Myocyte (in vitro differentiated cells): ENCODE measurements around the gene ALG9. TPM values are rescaled to one million over a fixed set of nuclear protein-coding genes. Genes with fewer than 3 reads are reported as not detected.
A peak's percentile ranks its signal among the peaks of the same experiment; 100 is the strongest.

Source experiments
- DNase-seq: peaks from one replicate; pipeline ENCODE4 v3.0.0-alpha.2; 2012; ENCODE audit warnings: low read depth
- total RNA-seq: library from RNA; depleted of rRNA; stranded (reverse); fragments of >200 nt; gene quantifications from 2 replicates; pipeline ENCODE4 v1.2.3, GENCODE V29; 2014

The ALG9 gene
- total RNA-seq, 1 donor from 2014 or later, result 27.8 TPM

DNA sequence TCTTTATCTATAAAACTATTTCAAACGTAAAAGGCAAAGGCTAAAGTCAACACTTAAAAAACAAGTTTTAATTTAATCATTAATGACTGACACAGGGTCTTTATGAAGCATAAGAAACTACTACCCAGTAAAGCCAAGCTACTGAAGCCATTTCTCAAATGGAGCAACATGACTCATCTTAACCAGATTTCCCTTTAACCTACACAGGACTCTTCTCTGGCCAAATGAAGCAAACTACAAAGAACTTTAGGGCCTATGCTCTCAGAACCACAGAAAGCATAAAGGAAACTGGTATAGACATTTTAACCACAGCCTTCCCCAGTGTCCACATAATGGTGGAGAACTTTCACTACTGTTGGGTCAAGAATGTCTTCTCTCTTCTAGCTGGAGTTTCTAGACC is 34.7 kb downstream of the ALG9 start:
- DNase-seq, result no peak

DNA sequence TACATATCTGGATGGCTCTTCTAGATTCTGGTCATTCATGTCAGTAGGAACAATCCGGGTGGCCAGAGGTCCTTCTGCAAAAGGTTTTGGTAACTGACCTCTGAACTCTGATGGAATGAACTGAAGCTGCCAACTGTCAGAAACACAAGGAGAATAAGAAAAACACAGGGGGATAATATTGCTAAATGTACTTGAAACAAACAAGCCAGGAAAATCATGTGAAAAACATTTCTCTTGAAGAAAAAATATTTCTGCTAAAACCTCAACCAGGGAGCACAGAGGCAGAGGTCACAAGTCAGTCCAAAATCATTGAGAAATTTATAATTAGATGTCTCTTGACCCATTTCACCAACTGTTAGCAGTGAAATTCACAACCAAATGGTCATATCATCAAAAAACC is 35.2 kb downstream of the ALG9 start:
- DNase-seq, result no peak

DNA sequence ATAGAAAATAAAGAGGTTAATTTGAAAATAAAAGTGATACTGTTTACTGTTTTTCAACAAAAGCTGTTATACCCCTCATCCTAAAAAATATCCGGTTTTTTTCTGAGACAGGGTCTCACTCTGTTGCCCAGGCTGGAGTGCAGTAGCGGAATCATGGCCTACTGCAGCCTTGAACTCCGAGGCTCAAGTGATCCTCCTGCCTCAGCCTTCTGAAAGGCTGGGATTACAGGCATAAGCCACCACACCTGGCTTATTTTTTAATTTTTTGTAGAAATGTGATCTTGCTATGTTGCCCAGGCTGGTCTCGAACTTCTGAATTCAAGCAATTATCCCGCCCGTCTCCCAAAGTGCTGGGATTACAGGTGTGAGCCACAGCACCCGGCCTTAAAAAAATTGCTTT is 35.7 kb downstream of the ALG9 start:
- DNase-seq, result no peak

DNA sequence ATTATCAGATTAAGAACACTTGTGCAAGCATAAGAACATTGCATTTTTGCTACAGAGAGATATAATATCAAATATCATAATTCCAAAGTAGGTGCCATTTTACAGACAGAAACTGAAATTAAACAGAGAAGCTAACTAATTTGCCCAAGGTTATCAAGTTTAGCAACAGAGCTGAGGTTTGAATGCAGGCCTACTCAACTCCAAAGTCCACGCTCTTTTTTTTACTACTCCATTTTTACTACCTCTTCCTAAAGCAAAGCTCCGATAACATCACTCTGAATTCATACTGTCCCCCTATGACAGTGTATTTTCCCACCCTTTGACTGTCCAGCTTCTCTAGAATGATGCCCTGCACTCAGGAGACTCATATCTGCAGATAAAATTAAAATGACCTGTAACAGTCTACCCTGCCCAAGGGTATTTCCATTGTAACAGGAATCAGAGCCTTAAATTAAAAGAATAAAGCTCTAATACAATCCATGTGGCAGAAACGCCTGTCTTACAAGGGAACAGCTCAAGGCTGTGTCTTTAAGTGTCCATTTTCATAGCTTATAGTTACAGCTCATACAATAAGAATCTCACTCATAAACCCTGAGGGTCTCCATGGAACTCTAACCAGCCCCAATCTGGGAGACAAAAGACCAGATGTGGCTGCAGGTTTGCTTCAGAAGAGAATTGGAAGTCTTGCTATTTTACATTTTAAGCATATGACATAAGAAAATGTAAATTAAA is 36.8 kb downstream of the ALG9 start:
- DNase-seq, result no peak

DNA sequence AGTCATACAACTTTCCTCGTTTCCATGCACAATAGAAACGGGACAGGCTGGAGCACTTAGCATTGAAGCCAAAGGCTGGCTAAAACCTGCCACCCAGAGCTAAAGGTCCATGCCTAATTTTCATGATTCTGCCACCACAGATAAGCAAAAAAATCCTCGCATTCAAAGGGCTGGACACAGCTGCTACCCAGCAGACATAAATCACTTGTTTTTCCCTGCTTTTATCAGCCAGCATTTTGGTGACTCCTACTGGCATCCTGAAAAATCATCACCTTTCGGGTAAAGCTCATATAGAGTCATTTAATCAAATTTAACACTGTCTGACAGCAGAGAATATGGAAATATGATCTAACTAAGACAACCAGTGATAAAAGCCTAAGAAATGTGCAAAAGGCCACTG is 37.9 kb downstream of the ALG9 start:
- DNase-seq, result peak; percentile 29

DNA sequence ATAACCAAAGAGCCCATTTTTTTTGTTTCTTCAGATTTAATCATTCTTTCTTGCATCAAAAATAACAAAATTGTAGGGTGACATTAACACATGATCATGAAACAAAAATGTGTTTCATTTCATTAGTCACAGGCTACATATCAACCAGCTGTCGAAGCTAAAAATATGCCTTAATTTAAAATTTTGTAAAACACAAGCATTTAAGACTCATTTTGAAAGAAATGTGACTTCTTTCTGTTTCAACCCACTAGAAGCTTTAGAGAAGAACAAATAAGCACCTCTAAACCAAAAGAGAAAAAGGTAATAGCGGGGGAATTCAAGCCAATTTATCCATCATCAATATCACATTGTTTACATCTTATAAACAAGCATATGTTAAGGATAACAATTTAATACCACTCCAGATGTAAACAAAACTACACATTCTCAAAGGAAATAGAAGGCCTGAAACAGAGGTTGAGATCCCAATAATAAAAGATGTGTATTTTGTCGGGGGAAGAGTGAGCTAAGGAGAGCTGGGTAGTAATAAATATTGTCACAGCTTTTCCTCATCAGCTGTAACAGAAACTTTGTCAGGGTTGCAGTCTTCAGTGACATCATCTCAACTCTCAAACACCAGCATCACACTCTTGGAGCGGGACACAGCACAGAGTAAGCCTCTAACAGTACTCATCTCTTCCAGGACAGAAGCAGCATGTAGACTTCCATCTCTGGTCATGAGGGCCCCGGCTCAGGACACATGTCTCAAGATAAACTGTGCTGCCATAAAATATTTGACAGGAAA is 42.0 kb downstream of the ALG9 start:
- DNase-seq, result peak; percentile 20

DNA sequence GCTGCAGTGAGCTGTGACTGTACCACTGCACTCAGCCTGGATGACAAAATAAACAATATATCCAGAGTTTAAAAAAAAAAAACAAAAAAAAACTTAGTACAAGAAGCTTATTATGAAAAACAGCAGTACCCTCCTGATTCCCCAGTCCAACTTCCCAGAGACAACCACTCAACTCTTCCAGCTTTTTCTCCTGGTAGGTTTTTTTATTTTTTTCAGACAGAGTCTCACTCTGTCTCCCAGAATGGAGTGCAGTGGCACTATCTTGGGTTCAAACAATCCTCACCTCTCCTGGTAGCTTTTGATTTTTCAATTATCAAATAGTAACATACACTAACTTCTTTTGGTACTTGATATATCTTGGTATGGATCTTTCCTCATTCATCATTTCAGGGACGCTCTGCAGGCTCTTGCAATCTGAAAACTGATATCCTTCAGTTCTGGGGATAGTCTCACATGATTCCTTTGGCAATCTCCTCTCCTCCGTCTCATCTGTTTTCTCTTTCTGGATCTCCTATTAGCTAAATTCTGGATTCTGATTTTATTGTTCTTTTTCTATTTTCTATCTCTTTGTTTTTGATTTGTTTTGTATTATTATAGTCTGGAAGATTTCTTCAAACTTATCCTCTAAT is 44.9 kb downstream of the ALG9 start:
- no peak for DNase-seq

DNA sequence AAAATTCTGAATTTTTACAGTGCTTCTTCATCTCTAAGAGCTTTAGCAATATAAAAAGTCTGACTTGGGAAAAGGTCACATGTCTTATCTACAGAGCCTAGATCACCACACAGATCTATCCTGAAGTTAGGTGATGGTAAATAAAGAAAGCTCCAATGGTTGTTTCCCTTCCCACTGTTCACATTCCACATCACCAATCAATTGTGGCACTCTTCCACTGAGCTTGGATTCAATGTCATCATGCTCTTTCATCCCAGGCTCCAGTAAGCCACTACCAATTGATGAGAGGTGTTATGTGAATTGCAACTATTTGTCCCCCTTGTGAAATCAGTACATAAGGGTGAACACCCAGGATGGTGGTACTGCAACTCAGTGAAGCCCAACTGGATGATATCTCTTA is 47.8 kb downstream of the ALG9 start:
- DNase-seq, result no peak

DNA sequence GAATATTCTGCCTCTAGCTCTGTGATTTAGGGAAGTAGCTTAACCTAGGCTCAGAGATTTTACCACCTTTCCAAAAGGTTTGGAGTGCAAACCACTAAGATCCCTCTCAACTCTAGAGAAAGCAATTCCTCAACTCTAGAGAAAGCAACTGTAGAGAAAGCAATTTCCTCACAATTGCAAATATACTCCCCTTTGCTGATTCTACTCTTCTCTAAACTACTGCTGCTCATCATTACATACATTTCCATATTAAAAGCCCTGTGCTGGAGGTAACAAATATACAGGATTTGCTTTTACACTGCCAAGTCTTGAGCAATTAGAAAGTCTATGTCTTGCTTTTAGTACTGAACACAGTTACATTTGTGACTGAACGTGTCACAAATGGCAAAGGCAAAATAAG is 48.2 kb downstream of the ALG9 start:
- DNase-seq, result no peak

DNA sequence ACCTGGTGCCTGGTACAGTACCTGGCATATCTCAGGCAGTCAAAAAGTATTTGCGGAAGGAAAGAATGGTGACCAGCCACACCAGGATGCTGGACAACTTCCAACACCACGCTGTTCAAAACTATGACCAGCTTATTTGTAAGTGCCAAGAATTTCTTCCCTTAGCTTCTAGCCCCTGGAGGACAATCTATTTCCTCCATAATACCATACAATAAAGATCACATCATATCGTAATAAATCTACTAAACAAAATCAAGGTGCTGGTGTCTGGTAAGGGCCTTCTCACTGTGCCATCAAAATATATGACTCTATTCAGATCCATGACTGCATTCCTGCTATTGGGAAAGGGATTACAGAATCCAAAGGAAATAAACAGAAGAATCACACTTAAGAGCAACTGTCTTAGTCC is 51.5 kb downstream of the ALG9 start:
- no peak for DNase-seq

DNA sequence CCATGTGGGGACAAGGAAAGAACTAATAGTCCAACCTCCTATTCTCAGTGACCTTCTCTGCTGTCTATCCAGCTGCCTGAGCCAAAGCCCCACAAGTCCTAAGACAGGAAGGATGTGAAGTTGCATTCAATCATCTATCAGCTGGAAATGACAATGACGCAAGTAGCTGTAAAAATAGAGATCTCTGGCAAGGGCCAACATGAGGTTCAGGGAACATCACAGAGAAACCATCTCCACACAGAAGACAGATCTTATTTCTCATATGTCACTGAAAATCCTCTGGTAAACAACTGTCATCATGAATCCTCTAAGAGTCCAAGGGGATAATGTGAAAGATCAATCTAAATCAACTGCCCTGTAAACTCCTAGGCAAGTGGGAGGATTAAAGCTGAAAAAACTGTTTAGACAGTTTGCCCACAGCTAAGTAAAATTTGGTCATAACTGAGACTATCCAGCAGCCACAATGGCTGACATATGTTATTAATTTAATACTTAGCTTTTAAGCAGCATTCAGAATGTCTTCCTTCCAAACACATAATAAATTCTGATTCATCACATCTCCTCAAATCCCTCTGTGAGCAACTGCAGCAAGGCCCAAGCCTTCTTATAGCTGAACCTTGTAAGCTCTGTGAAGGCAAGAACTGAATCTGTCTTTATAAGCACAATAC is 52.1 kb downstream of the ALG9 start:
- DNase-seq, result peak; percentile 52

DNA sequence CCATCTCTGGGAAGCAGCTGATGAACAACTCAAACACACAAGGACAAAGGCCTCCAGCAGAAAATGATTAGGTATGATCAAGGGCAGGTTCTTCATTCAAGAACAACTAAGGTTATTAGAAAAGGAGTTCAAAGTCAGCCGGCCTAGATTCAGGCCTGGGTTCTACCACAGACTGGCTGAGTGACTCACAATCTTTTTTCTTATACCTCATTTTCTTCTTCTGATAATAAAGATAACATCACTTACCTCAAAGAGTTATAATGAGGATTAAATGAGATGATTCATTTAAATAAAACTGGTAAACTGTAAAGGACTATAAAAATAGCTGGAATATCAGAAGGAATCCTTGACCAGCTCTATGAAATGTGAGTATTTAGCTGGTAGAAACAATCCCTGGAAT is 55.9 kb downstream of the ALG9 start:
- DNase-seq, result no peak

DNA sequence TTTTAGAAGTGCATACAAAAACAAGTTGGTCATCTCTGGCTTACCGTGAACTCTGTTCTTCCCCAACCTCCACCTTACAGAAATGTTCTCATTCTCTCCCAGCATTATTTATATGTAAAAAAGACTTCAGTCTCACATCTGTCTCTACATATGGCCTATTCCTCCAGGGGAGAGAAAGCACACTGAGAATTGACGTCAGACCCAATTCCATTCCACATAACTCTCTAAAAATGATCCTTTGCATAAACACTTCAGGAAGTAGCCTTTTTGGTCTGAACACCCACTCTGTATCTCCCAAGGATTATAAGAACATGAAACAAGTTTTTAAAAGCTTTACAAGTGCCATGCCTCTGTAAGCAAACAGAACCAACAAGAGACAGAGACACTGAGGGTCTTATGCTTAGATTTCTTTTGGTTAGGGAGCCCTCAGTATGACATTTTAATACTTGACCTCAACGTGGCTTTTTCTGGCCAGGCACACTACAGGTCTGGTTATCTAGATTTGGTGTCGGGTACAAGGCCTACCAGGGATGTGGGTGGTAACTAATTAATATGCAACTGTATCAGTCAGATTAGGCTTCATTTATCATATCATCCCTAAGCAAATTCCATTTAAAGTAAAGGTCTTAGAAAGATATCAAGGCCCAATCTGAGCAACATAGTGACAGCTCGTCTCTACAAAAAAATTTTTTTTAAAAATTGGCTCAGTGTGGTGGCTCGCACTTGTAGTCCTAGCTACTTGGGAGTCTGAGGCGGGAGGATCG is 56.6 kb downstream of the ALG9 start:
- DNase-seq, result no peak

DNA sequence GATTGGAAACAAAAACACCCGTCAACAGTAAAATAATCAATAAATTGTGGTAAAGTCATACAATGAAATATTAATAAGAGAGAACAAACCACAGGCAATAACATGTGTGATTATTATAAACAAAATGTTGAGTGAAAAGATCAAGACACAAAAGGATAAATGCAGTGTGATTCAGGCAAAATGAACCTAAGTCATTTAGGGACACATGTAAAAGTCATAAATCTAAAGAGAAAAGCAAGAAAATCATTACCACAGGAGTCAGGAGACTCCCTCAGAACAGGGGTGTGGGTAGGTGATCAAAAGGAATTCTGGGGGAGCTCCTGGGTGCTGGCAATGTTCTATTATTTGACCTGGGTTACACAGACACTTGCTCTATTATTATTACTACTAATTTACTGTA is 57.3 kb downstream of the ALG9 start:
- no peak for DNase-seq

DNA sequence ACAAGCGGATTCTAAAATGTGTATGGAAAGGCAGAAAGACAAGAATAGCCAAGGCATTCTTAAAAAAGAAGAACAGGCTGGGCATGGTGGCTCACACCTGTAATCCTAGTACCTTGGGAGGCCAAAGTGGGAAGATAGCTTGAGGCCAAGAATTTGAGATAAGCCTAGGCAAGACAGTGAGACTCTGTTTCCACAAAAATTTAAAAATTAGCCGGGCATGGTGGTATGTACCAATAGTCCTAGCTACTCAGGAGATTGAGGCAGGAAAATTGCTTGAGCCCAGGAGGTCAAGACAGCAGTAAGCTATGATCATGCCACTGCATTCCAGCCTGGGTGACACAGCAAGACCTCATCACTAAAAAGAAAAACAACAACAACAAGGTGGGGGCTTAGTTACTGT is 59.2 kb downstream of the ALG9 start:
- no peak for DNase-seq

DNA sequence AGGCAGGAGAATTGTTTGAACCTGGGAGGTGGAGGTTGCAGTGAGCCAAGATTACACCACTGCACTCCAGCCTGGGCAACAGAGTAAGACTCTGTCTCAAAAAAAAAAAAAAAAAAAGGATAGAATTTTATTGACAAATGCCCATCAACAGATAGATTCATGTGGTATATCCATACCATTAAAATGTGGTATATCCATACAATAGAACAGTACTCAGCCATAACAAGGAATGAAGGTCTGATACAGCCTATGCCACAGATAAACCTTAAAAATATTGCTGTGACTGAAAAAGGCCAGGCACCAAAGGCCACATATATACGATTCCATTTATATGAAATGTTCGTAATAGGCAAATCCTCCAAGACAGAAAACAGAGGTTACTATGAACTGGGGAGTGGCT is 59.9 kb downstream of the ALG9 start:
- no peak for DNase-seq

DNA sequence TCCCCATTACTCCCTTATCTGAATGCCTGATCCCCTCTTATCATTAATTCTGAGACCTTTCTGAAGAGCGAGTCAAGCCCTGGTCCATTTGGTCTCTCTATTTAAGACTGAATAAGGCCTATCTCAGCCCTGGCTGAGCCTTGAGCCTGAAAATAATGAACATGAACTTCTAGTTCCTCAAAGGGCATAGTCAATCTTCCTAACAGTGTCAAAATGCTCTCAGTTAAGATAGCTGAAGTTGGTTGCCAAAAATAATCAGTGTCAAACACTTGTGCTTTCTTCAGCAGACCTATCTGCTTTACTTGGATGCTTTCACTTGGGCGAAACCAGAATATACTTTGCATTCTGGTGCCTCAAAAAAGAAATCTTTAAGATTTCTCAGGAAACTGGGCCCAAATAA is 62.5 kb downstream of the ALG9 start:
- no peak for DNase-seq

DNA sequence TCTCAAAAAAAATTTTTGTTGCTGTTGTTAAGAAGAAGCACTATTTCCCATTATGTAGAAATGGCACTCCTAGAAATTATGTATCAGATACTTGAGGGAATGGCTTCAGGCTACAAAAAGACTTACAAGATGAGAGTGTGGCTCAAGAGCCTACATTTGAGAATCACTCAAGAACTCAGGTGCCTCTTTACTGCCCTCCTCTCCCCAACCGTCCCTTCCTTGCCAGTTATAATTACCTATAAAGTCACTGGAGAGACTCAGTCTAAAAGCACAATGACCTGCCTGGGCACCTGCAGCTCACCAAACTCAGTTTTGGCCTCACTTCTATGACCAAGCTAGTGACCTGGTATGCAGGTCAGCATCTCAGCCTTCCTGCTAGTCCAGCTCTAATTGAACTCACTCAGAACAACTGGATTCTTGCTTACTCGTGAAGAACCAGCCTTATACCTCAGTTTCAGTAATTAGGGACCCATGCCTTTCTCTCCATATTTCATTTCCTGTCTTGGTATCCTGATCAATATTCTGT is 63.3 kb downstream of the ALG9 start:
- no peak for DNase-seq

DNA sequence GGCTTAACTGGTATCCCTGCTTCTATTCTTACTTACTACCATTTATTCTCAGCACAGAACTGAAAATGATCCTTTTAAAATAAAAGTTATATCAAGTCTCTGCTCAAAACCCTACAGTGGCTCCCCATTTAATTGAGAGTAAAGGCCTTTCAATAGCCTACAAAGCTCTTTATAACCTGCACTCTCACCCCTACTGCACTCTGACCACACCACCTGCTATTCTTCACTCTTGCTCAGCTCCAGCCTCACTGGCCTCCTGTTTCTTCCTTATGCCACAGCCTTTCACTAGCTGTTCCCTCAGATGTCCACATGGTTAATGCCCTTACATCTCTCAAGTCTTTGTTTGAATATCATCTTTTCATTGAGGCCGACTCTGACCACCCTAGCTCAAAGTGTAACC is 64.3 kb downstream of the ALG9 start:
- DNase-seq, result peak; percentile 51

DNA sequence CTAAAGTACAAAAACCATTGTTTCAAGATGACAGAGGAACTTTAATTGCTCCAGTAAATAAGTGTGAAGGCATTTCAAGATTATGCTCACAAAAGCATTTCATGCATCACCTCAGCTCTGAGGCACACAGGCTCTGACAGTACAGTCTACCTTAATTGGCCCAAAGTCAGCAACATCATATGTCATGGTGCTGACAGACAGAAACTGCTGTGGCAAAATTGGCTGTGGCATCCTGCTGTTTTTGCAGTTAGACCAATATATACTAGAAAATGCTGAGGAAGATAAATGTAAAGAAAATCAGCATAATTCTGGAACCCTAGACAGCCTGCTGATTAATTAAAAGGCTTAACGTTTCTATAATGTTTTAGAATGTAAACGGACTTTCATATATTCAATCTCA is 70.2 kb downstream of the ALG9 start:
- no peak for DNase-seq

DNA sequence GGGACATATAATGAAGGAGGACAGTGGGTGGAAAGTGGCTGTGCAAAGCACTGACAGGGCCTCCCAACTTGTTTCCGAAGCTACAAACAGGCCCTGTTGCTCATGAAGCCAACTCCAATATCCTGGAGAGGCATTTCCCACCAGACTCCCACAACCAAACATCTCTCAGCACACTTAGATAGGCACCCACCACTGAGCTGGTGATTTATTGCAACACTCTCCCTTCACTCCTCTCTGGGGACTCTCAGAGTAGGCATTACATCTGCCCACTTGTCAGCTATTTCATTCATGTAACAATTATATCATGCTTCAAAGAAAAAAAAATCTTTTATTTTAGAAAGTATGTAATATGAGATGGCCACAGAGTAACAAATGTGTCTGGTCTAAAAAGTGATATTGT is 73.1 kb downstream of the ALG9 start:
- DNase-seq, result peak; percentile 38
